Measurements from ENCODE around the gene SHISA5. TPM values are rescaled to one million over a fixed set of nuclear protein-coding genes. Genes with fewer than 3 reads are reported as not detected.

SHISA5 gene
- total RNA-seq, 1 experiment from 2014 or later, result 104 TPM

GRCh38 chr3:48511551-48511950, 7.6 kb upstream of the SHISA5 start (continued):
- no peak for TF ChIP-seq EZH2phosphoT487 (IDR thresholded peaks at IDR 0.05; ENCODE audit: borderline replicate concordance)
- TF ChIP-seq POLR2A (IDR thresholded peaks at IDR 0.05; ENCODE audit: borderline replicate concordance, extremely low read depth, insufficient read depth, insufficient read length), result no peak
- TF ChIP-seq RAD21 (IDR thresholded peaks at IDR 0.05; ENCODE audit: low read depth), result no peak
- TF ChIP-seq JUND (IDR thresholded peaks at IDR 0.05), result no peak

- no peaks in the 10 kb centered on the region for H3K9me3 ChIP-seq (ENCODE audit: control insufficient read depth in 1 of 2, insufficient read depth in 1 of 2, low read depth in 1 of 2, low read length in 2 of 2)
- peak overlapping the region; percentile 16 for H2AFZ ChIP-seq (ENCODE audit: low read depth, low read length, poor library complexity, severe bottlenecking)
- POLR2A ChIA-PET, result interaction anchor here (0.5 to 1.3 kb wide), 5 partner anchors 34 to 71 kb away, joined by 3 read pairs; no protein-coding TSS in a partner anchor
- H3K36me3 ChIP-seq (ENCODE audit: control insufficient read depth in 1 of 2, insufficient read depth in 2 of 2, low read length in 2 of 2), result no peaks in the 10 kb centered on the region
- ATAC-seq (peak; percentile 87), DNase-seq (ENCODE audit: low read depth, low spot score) (peak; percentile 87)
- BruUV-seq (replicated peaks), result no TSS peak
- TF ChIP-seq POLR2AphosphoS5 (IDR thresholded peaks at IDR 0.05; ENCODE audit: low read depth, low read length) (peak; percentile 40; the same call in 1 of the 2 replicates), CTCF (IDR thresholded peaks at IDR 0.05 in 2 of 3, conservative IDR thresholded peaks at IDR 0.05 in 1 of 3; ENCODE audit: borderline replicate concordance in 1 of 3, insufficient read depth in 1 of 3, low read depth in 2 of 3, low read length in 2 of 3) (peak in 2 of 3 experiments; percentile 57 to 66; a peak in 4 of 6 replicates), TCF7L2 (IDR thresholded peaks at IDR 0.05; ENCODE audit: borderline replicate concordance, extremely low read depth, insufficient read depth, insufficient read length) (peak; percentile 63), SP1 (IDR thresholded peaks at IDR 0.05; ENCODE audit: low read depth) (no peak), ZNF274 (IDR thresholded peaks at IDR 0.05; ENCODE audit: low read depth, low read length) (no peak)
- H3K27ac ChIP-seq (ENCODE audit: low read depth, low read length), result peak overlapping the region; percentile 80
- H3K27me3 ChIP-seq (ENCODE audit: insufficient read depth, low read length), result no peaks in the 10 kb centered on the region
- intact Hi-C loops (cut with micrococcal nuclease), result loop anchor here (1.0 to 5.0 kb wide), 3 partner anchors 35 to 42 kb away; no protein-coding TSS in a partner anchor
- RAD21 ChIA-PET (ENCODE audit: low non-redundant PET in 1 of 2, low total read pairs in 2 of 2, uncharacterized antibody in 2 of 2, unreplicated experiment in 2 of 2), result no interaction called here
- H3K9ac ChIP-seq (ENCODE audit: low read length), result peak overlapping the region; percentile 44
- H3K4me2 ChIP-seq (ENCODE audit: low read length), result peak overlapping the region; percentile 66
- CTCF ChIA-PET, result interaction anchor here (0.7 to 1.5 kb wide), 3 partner anchors 35 to 227 kb away, joined by 3 to 6 read pairs (median 6); no protein-coding TSS in a partner anchor
- H3K9me2 ChIP-seq (ENCODE audit: insufficient read depth), result no peaks in the 10 kb centered on the region
- H4K20me1 ChIP-seq (ENCODE audit: insufficient read depth), result no peaks in the 10 kb centered on the region
- H3K4me3 ChIP-seq (replicated peaks in 1 of 2; ENCODE audit: low read depth in 1 of 2, low read length in 2 of 2), result peak overlapping the region in 1 of 2 experiments; percentile 32; a peak in 3 of 4 replicates
- H3K4me1 ChIP-seq (ENCODE audit: control insufficient read depth in 1 of 2, insufficient read depth in 2 of 2, low read length in 2 of 2), result peaks cover 51 to 66% of the 10 kb centered on the region in 2 experiments
- no peaks in the 10 kb centered on the region for H3K79me2 ChIP-seq (ENCODE audit: insufficient read depth, low read length)
Measured at GRCh38 chr3:48507256-48508061, 3.5 kb upstream of the SHISA5 start.
